Measurements from ENCODE around the gene TRAPPC2.

DNA sequence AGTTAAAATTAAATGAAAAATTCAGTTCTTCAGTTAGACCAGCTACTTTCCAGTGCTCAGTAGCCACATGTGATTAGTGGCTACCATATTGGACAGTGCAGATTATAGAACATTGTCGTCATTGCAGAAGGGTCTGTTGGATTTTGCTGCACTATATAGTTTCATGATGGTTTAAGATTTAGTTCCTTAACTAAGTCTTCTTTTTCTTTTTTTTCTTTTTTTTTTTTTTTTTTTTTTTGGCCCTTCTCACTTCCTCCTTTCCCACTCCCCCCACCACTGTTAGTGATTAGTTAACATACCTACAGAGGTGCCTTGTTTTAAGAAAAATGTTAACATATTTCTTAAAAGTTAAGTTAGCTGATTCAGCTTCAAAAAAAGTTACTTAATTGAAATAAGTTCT, 36.4 kb downstream of the TRAPPC2 start:
- TF ChIP-seq, protein P1, sequence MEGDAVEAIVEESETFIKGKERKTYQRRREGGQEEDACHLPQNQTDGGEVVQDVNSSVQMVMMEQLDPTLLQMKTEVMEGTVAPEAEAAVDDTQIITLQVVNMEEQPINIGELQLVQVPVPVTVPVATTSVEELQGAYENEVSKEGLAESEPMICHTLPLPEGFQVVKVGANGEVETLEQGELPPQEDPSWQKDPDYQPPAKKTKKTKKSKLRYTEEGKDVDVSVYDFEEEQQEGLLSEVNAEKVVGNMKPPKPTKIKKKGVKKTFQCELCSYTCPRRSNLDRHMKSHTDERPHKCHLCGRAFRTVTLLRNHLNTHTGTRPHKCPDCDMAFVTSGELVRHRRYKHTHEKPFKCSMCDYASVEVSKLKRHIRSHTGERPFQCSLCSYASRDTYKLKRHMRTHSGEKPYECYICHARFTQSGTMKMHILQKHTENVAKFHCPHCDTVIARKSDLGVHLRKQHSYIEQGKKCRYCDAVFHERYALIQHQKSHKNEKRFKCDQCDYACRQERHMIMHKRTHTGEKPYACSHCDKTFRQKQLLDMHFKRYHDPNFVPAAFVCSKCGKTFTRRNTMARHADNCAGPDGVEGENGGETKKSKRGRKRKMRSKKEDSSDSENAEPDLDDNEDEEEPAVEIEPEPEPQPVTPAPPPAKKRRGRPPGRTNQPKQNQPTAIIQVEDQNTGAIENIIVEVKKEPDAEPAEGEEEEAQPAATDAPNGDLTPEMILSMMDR (conservative IDR thresholded peaks at IDR 0.05), result no peak
- no peak for TF ChIP-seq ZFX (IDR thresholded peaks at IDR 0.05)
